Sigmoid colon (tissue), 7 donors: ENCODE data around the gene CGB5. TPM values are rescaled to one million over a fixed set of nuclear protein-coding genes. Genes with fewer than 3 reads are reported as not detected.
"Not testable (repeated sequence)": the region's sequence is repeated elsewhere in the genome, so short reads cannot be mapped to it uniquely, and the experiment has no call there.

Experiments
- DNase-seq: peaks from one replicate; pipeline ENCODE4 v3.0.0-alpha.2; 2019
- H3K27ac ChIP-seq, 4 donors: fragments of 200-600 bp; sonication (generic); one replicate each; pipeline ENCODE4 v1.5.1; 2016 to 2019; ENCODE audit warnings: mild to moderate bottlenecking in 1 of 4
- H3K27me3 ChIP-seq, 3 donors: fragments of 200-600 bp; sonication (generic); one replicate each; pipeline ENCODE4 v1.5.1; 2019; ENCODE audit warnings: mild to moderate bottlenecking in 1 of 3
- H3K36me3 ChIP-seq, 4 donors: fragments of 200-600 bp; sonication (generic); one replicate each; pipeline ENCODE4 v1.5.1; 2016 to 2019
- H3K4me1 ChIP-seq, 4 donors: fragments of 200-600 bp; sonication (generic); one replicate each; pipeline ENCODE4 v1.5.1; 2017 to 2019
- H3K4me3 ChIP-seq, 4 donors: fragments of 200-600 bp; sonication (generic); one replicate each; pipeline ENCODE4 v1.5.1; 2017 to 2019; ENCODE audit warnings: mild to moderate bottlenecking in 2 of 4, moderate library complexity in 1 of 4
- H3K9me3 ChIP-seq, 4 donors: fragments of 200-600 bp in 3 of 4; sonication (generic) in 3 of 4; one replicate each; pipeline versions ENCODE4 v1.5.1 to v1.6.1; 2013 to 2019
- CTCF ChIP-seq, 4 experiments: fragments of 450-650 bp in 3 of 4; fragments of 200-600 bp in 1 of 4; IDR thresholded peaks; one replicate each; pipeline ENCODE4 v1.5.1; 2016 to 2019; ENCODE audit warnings: antibody characterized with exemption in 4 of 4, mild to moderate bottlenecking in 3 of 4, moderate library complexity in 2 of 4
- EP300 ChIP-seq, 4 donors: sonication (generic); formaldehyde crosslinking; IDR thresholded peaks; one replicate each; pipeline ENCODE4 v1.6.1; 2017; ENCODE audit warnings: antibody characterized with exemption in 4 of 4
- POLR2A ChIP-seq, 2 donors: fragments of 450-650 bp; IDR thresholded peaks; one replicate each; pipeline ENCODE4 v1.6.1; 2016; ENCODE audit warnings: antibody characterized with exemption in 2 of 2, mild to moderate bottlenecking in 2 of 2, moderate library complexity in 2 of 2
- POLR2AphosphoS5 ChIP-seq, 4 donors: sonication (generic); formaldehyde crosslinking; IDR thresholded peaks; one replicate each; pipeline ENCODE4 v1.6.1; 2017; ENCODE audit warnings: antibody characterized with exemption in 4 of 4
- WGBS, 2 donors: extraction: QIAGEN DNeasy Blood & Tissue Kit; methylation state at CpG; one replicate each; pipeline ENCODE4 v1.1.7; 2013; 5-methylcytosine and 5-hydroxymethylcytosine counted together
- intact Hi-C: fragments of 100-400 bp; cut with DNase I; formaldehyde crosslinking; loops from one replicate; pipeline ENCODE4 v1.15.1; 2023
- polyA plus RNA-seq, 3 donors: library from polyadenylated mRNA; stranded (reverse); fragments of 200-250 nt; gene quantifications; one replicate each; pipeline ENCODE4 v1.2.3, GENCODE V29; 2013
- total RNA-seq, 4 donors: library from RNA; depleted of rRNA; stranded (reverse); fragments of >200 nt; gene quantifications; one replicate each; pipeline ENCODE4 v1.1.0, GENCODE V29; 2016
- donor health status: healthy with polysubstance abuse.
- donor health status: Bipolar disorder and iron deficiency.
- donor health status: healthy.

Gene CGB5
- total and polyA plus RNA-seq, 7 donors = not detected

- no peak overlapping the region for H3K27ac ChIP-seq
- DNase-seq = no peak
- H3K27me3 ChIP-seq = peaks cover 8 to 50% (median 31%) of the 10 kb centered on the region in 3 donors
- intact Hi-C loops = no loop called here
- peaks cover 0 to 25% (median 24%) of the 10 kb centered on the region in 4 donors for H3K4me1 ChIP-seq
- H3K9me3 ChIP-seq = no peaks in the 10 kb centered on the region
- peaks cover 0 to 2% (median 0%) of the 10 kb centered on the region in 4 donors for H3K36me3 ChIP-seq
- H3K4me3 ChIP-seq = no peak overlapping the region
- TF ChIP-seq CTCF (IDR thresholded peaks at IDR 0.05) = no peak
- no peak for TF ChIP-seq EP300 (IDR thresholded peaks at IDR 0.05)
- no peak for TF ChIP-seq POLR2A (IDR thresholded peaks at IDR 0.05)
- TF ChIP-seq POLR2AphosphoS5 (IDR thresholded peaks at IDR 0.05) = no peak
- WGBS, 2 donors = 19 to 37% methylated on average over 16 of the region's 16 CpGs
These were observed 22.4 kb upstream of the CGB5 start for GRCh38 chr19:49020931-49021895.

GRCh38 chr19:49022116-49022515 lies 21.5 kb upstream of the CGB5 start:
- Histone ChIP-seq H3K4me3 (no peak overlapping the region), H3K9me3 (no peaks in the 10 kb centered on the region), H3K4me1 (peaks cover 0 to 25% (median 24%) of the 10 kb centered on the region in 4 donors), H3K27me3 (peaks cover 8 to 47% (median 31%) of the 10 kb centered on the region in 3 donors), H3K27ac (no peak overlapping the region), H3K36me3 (no peaks in the 10 kb centered on the region)
- WGBS, 2 donors = 85 to 90% methylated on average over 9 of the region's 9 CpGs
- intact Hi-C loops = no loop called here
- no peak for DNase-seq
- TF ChIP-seq POLR2A (IDR thresholded peaks at IDR 0.05) = no peak
- no peak for TF ChIP-seq POLR2AphosphoS5 (IDR thresholded peaks at IDR 0.05)
- no peak for TF ChIP-seq EP300 (IDR thresholded peaks at IDR 0.05)
- no peak for TF ChIP-seq CTCF (IDR thresholded peaks at IDR 0.05)

GRCh38 chr19:49024233-49024632 lies 19.4 kb upstream of the CGB5 start, which contains the start of gene CGB3:
TSS of gene CGB3 (minus strand) at chr19:49024333. CDS start at chr19:49023971, 362 bp downstream.
- DNase-seq, H3K36me3 ChIP-seq, H3K4me3 ChIP-seq, intact Hi-C loops, H3K9me3 ChIP-seq, H3K4me1 ChIP-seq, H3K27ac ChIP-seq: not testable (repeated sequence)
- WGBS, 2 donors = 40 to 67% methylated on average over 13 of the region's 15 CpGs
- peaks cover 5 to 26% (median 13%) of the 10 kb centered on the region in 3 donors for H3K27me3 ChIP-seq

GRCh38 chr19:49025088-49025487 lies 18.6 kb upstream of the CGB5 start:
- WGBS, 2 donors = 77 to 93% methylated on average over 4 of the region's 6 CpGs
- H3K9me3 ChIP-seq, intact Hi-C loops, H3K36me3 ChIP-seq, DNase-seq, H3K4me1 ChIP-seq, H3K27ac ChIP-seq, H3K4me3 ChIP-seq: not testable (repeated sequence)
- peaks cover 0 to 17% (median 5%) of the 10 kb centered on the region in 3 donors for H3K27me3 ChIP-seq

GRCh38 chr19:49025599-49025998 lies 18.0 kb upstream of the CGB5 start:
- H3K4me3 ChIP-seq, H3K36me3 ChIP-seq, intact Hi-C loops, DNase-seq, H3K9me3 ChIP-seq, H3K4me1 ChIP-seq, H3K27ac ChIP-seq: not testable (repeated sequence)
- H3K27me3 ChIP-seq = peaks cover 0 to 12% (median 0%) of the 10 kb centered on the region in 3 donors
- 85 to 87% methylated on average over 23 of the region's 23 CpGs for WGBS, 2 donors

- H3K9me3 ChIP-seq, H3K4me3 ChIP-seq, H3K27ac ChIP-seq, H3K27me3 ChIP-seq, H3K36me3 ChIP-seq, H3K4me1 ChIP-seq, DNase-seq, intact Hi-C loops: not testable (repeated sequence)
- WGBS, 2 donors = 66 to 79% methylated on average over 9 of the region's 9 CpGs
These were observed 15.0 kb upstream of the CGB5 start for GRCh38 chr19:49028686-49029085.

- H3K9me3 ChIP-seq, intact Hi-C loops: not testable (repeated sequence)
- WGBS, 2 donors = 88 to 93% methylated on average over 14 of the region's 14 CpGs
These were observed 13.9 kb upstream of the CGB5 start for GRCh38 chr19:49029749-49030148.

GRCh38 chr19:49030323-49030722 lies 13.3 kb upstream of the CGB5 start:
- DNase-seq, H3K4me1 ChIP-seq, H3K27ac ChIP-seq, H3K27me3 ChIP-seq, H3K36me3 ChIP-seq, H3K9me3 ChIP-seq, H3K4me3 ChIP-seq, intact Hi-C loops: not testable (repeated sequence)
- 87 to 92% methylated on average over 5 of the region's 8 CpGs for WGBS, 2 donors

More at GRCh38 chr19:49029749-49030148, 13.9 kb upstream of the CGB5 start:
- not testable (repeated sequence) for H3K4me1 ChIP-seq, H3K36me3 ChIP-seq, H3K4me3 ChIP-seq, H3K27me3 ChIP-seq, H3K27ac ChIP-seq, DNase-seq

- H3K9me3 ChIP-seq, H3K27ac ChIP-seq, DNase-seq, H3K4me1 ChIP-seq, H3K4me3 ChIP-seq, H3K36me3 ChIP-seq, intact Hi-C loops, H3K27me3 ChIP-seq: not testable (repeated sequence)
- WGBS, 2 donors = 36 to 38% methylated on average over 28 of the region's 28 CpGs
These were observed 11.9 kb upstream of the CGB5 start, which contains the start of gene CGB2 for GRCh38 chr19:49031642-49032301. TSS of gene CGB2 (plus strand) at chr19:49031890. CDS start at chr19:49032096, 206 bp downstream.

- H3K9me3 ChIP-seq, H3K4me1 ChIP-seq, H3K27me3 ChIP-seq, intact Hi-C loops, H3K36me3 ChIP-seq, H3K27ac ChIP-seq, H3K4me3 ChIP-seq, DNase-seq: not testable (repeated sequence)
- 51 to 57% methylated on average over 18 of the region's 18 CpGs for WGBS, 2 donors
These were observed 6.8 kb upstream of the CGB5 start, which contains the start of gene CGB1 for GRCh38 chr19:49036815-49037214. TSS of gene CGB1 (minus strand) at chr19:49036895. CDS start at chr19:49036711, 184 bp downstream.
